Thyroid gland (tissue), 4 donors: Measurements from ENCODE around the gene LRRFIP1.

Source experiments
- CTCF ChIP-seq, 6 experiments: fragments of 200-600 bp in 3 of 6; fragments of 450-650 bp in 3 of 6; sonication (generic) in 3 of 6; IDR thresholded peaks; one replicate each; pipeline ENCODE4 v1.5.1; 2016 to 2019; ENCODE audit warnings: antibody characterized with exemption in 6 of 6, mild to moderate bottlenecking in 2 of 6, inconsistent platforms in 1 of 6, moderate library complexity in 1 of 6
- POLR2A ChIP-seq, 2 donors: fragments of 450-650 bp; IDR thresholded peaks; one replicate each; pipeline ENCODE4 v1.6.1; 2017; ENCODE audit warnings: antibody characterized with exemption in 2 of 2, mild to moderate bottlenecking in 2 of 2, moderate library complexity in 1 of 2

DNA sequence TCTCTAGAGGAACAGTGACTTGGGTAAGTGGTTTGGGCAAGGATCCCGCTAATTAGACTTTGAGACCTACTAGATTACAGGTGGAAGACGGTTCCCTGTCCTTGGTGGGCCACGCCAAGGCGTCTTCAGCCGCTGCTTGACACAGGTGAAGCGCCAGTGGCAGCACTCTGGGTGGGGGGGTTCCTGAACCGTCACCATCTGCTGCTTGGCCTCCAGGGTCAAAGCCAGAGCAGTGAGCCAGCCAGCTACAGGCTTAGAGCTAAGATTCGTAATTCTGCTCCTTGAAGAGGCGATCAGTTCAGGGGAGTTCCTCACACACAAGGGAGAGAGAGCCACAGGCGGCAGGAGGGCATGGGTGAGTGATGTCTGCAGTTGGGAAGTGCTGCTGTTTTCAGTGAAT is 131.8 kb downstream of the LRRFIP1 start:
- TF ChIP-seq POLR2A (IDR thresholded peaks at IDR 0.05) (no peak), CTCF (IDR thresholded peaks at IDR 0.05) (no peak)
